GM19452 (cell line): ENCODE results near the gene IL17F.
"Not testable (repeated sequence)": the region's sequence is repeated elsewhere in the genome, so short reads cannot be mapped to it uniquely, and the experiment has no call there.

ENCODE experiments used
- ATAC-seq: cut with Tn5 transposase; IDR thresholded peaks from one replicate; pipeline ENCODE4 v1.9.1; 2021; ENCODE audit not compliant: unreplicated experiment

Gene IL17F

GRCh38 chr6:52249078-52249477 is 4.8 kb upstream of the IL17F start:
- no peak for ATAC-seq

- ATAC-seq = no peak
Observed at GRCh38 chr6:52245425-52245824, 1.1 kb upstream of the IL17F start.

GRCh38 chr6:52243282-52243893 is 912 bp downstream of the IL17F start:
- ATAC-seq = no peak

- ATAC-seq = no peak
Observed at GRCh38 chr6:52241819-52242218, 2.5 kb downstream of the IL17F start.

GRCh38 chr6:52233975-52234823 is 10.1 kb downstream of the IL17F start:
- peak; percentile 63 for ATAC-seq

GRCh38 chr6:52233005-52233404 is 11.3 kb downstream of the IL17F start:
- ATAC-seq = no peak

- no peak for ATAC-seq
Observed at GRCh38 chr6:52231406-52232127, 12.7 kb downstream of the IL17F start.

GRCh38 chr6:52230685-52231084 is 13.6 kb downstream of the IL17F start:
- no peak for ATAC-seq

GRCh38 chr6:52227495-52227894 is 16.8 kb downstream of the IL17F start:
- peak; percentile 99 for ATAC-seq

- peak; percentile 89 for ATAC-seq
Observed at GRCh38 chr6:52221302-52221701, 23.0 kb downstream of the IL17F start.

- no peak for ATAC-seq
Observed at GRCh38 chr6:52217761-52218160, 26.5 kb downstream of the IL17F start.

GRCh38 chr6:52216932-52217575 is 27.2 kb downstream of the IL17F start:
- ATAC-seq = no peak

- ATAC-seq = no peak
Observed at GRCh38 chr6:52215787-52216186, 28.5 kb downstream of the IL17F start.

- no peak for ATAC-seq
Observed at GRCh38 chr6:52213127-52213526, 31.2 kb downstream of the IL17F start.

GRCh38 chr6:52210227-52210626 is 34.1 kb downstream of the IL17F start:
- ATAC-seq = peak; percentile 81

- ATAC-seq = peak; percentile 38
Observed at GRCh38 chr6:52209770-52210169, 34.5 kb downstream of the IL17F start.

GRCh38 chr6:52208612-52209011 is 35.7 kb downstream of the IL17F start:
- no peak for ATAC-seq

GRCh38 chr6:52207066-52207465 is 37.2 kb downstream of the IL17F start:
- ATAC-seq = no peak

- no peak for ATAC-seq
Observed at GRCh38 chr6:52201493-52201892, 42.8 kb downstream of the IL17F start.

GRCh38 chr6:52201046-52201445 is 43.3 kb downstream of the IL17F start:
- no peak for ATAC-seq

- not testable (repeated sequence) for ATAC-seq
Observed at GRCh38 chr6:52200088-52200487, 44.2 kb downstream of the IL17F start.
